Thyroid gland (tissue), 4 donors: ENCODE data around the gene AFF3.

Experiments
- CTCF ChIP-seq, 6 experiments: fragments of 200-600 bp in 3 of 6; fragments of 450-650 bp in 3 of 6; sonication (generic) in 3 of 6; IDR thresholded peaks; one replicate each; pipeline ENCODE4 v1.5.1; 2016 to 2019; ENCODE audit warnings: antibody characterized with exemption in 6 of 6, mild to moderate bottlenecking in 2 of 6, inconsistent platforms in 1 of 6, moderate library complexity in 1 of 6
- POLR2A ChIP-seq, 2 donors: fragments of 450-650 bp; IDR thresholded peaks; one replicate each; pipeline ENCODE4 v1.6.1; 2017; ENCODE audit warnings: antibody characterized with exemption in 2 of 2, mild to moderate bottlenecking in 2 of 2, moderate library complexity in 1 of 2

DNA sequence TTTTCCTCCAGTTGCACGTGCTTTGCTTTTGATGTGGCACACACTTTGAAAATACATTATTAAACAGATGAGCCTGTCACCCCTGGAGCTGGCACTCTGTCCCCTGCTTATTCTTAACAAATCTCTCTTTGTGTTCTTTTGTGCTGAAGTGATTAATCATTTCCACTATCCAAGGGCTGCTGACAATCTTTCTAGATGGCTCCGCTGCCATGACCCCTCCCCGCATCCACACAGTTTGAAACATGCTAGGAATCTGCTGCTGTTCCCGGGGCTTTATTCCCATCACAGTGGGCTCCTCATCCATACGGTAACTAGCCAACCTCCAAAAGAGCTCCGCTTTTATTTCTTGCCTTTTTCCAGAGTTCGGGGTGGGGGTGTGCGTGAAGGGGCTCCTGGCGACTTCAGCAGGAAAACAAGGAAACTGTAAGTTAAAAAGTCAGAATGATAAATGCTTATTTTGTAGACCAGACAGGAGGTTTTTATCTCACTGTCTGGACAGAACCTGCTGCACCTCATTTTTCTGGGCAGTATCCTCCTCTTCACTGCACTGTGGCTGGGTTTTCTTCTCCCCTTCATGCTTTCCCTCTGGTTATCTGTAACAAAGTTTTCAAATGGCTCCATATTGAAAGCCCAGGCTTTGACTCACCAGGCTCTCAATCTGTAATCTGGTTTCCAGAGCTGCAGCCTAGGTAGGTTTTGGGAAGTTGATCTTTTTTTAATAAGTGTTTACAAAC, 319.7 kb downstream of the AFF3 start:
- TF ChIP-seq CTCF (IDR thresholded peaks at IDR 0.05), result no peak
- TF ChIP-seq POLR2A (IDR thresholded peaks at IDR 0.05), result no peak
